A549 (cell line): ENCODE results near the gene CDC5L.

ENCODE experiments used
- TF ChIP-seq, protein P1 (sequence below): fragments of >200 bp; sonication (Bioruptor Twin); formaldehyde crosslinking; IDR thresholded peaks from 3 replicates; pipeline ENCODE4 v1.5.1; 2016
- TF ChIP-seq, protein P2 (sequence below): fragments of 250-450 bp; sonication (Bioruptor Pico); IDR thresholded peaks from 2 replicates; pipeline ENCODE4 v1.5.0; 2021; ENCODE audit warnings: mild to moderate bottlenecking, moderate library complexity, borderline replicate concordance

DNA sequence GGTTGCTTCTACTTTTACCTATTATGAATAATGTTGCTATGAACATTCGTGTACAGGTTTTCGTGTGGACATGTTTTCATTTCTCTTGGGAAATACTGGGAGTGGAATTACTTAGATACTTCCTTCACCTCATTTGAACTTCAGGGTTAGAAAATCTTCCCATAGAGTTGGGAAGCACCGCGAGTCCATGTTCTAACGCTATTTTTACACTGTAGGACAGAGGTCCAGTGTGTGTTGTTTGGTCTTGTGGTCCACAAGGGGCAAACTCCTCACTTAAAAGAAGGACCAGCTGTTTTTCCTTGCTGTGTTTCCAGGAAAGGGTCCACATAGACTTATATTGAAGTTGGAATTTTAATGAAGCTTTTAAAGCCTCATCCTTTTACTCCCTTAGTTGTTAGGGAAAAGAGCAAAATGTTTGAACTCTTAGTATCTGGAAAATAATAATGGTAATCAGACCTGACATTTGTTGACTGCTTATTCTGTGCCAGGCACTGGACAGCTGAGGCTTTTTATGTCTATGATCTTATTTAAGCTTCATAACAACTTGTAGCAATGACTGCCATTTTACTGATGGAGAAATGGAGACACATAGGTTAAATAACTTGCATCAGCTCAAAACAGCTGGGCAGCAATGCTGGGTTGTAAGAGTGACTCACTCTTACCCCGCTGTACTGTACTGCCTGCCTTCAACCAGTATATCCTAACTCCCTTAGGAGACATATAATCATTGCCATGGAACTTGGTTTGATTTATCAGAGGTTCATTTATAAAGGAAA, 52.0 kb downstream of the CDC5L start:
- TF ChIP-seq, protein P1, sequence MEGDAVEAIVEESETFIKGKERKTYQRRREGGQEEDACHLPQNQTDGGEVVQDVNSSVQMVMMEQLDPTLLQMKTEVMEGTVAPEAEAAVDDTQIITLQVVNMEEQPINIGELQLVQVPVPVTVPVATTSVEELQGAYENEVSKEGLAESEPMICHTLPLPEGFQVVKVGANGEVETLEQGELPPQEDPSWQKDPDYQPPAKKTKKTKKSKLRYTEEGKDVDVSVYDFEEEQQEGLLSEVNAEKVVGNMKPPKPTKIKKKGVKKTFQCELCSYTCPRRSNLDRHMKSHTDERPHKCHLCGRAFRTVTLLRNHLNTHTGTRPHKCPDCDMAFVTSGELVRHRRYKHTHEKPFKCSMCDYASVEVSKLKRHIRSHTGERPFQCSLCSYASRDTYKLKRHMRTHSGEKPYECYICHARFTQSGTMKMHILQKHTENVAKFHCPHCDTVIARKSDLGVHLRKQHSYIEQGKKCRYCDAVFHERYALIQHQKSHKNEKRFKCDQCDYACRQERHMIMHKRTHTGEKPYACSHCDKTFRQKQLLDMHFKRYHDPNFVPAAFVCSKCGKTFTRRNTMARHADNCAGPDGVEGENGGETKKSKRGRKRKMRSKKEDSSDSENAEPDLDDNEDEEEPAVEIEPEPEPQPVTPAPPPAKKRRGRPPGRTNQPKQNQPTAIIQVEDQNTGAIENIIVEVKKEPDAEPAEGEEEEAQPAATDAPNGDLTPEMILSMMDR, result no peak
- TF ChIP-seq, protein P2, sequence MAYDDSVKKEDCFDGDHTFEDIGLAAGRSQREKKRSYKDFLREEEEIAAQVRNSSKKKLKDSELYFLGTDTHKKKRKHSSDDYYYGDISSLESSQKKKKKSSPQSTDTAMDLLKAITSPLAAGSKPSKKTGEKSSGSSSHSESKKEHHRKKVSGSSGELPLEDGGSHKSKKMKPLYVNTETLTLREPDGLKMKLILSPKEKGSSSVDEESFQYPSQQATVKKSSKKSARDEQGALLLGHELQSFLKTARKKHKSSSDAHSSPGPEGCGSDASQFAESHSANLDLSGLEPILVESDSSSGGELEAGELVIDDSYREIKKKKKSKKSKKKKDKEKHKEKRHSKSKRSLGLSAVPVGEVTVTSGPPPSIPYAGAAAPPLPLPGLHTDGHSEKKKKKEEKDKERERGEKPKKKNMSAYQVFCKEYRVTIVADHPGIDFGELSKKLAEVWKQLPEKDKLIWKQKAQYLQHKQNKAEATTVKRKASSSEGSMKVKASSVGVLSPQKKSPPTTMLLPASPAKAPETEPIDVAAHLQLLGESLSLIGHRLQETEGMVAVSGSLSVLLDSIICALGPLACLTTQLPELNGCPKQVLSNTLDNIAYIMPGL, result no peak
